Right atrium auricular region (tissue), 2 donors: ENCODE data around the gene VWA1. TPM values are rescaled to one million over a fixed set of nuclear protein-coding genes. Genes with fewer than 3 reads are reported as not detected.
"Not testable (repeated sequence)": the region's sequence is repeated elsewhere in the genome, so short reads cannot be mapped to it uniquely, and the experiment has no call there.

Experiments used
- DNase-seq: peaks from one replicate; pipeline ENCODE4 v3.0.0-alpha.2; 2019; ENCODE audit warnings: low spot score
- H3K27ac ChIP-seq, 2 donors: fragments of 200-600 bp; sonication (generic); 1 replicate in 1 of 2; 2 replicates in 1 of 2; pipeline ENCODE4 v1.5.1; 2016 to 2019
- H3K27me3 ChIP-seq, 2 donors: fragments of 200-600 bp; sonication (generic); one replicate each; pipeline versions ENCODE4 v1.5.1 to v1.6.0; 2017 to 2019
- H3K36me3 ChIP-seq: fragments of 200-600 bp; sonication (generic); one replicate; pipeline ENCODE4 v1.5.1; 2016
- H3K4me1 ChIP-seq, 2 donors: fragments of 200-600 bp; sonication (generic); one replicate each; pipeline versions ENCODE4 v1.5.1 to v1.6.0; 2017 to 2019
- H3K4me3 ChIP-seq, 2 donors: fragments of 200-600 bp; sonication (generic); 1 replicate in 1 of 2; 2 replicates in 1 of 2; pipeline ENCODE4 v1.5.1; 2017 to 2019; ENCODE audit warnings: mild to moderate bottlenecking in 1 of 2, moderate library complexity in 1 of 2
- H3K9me3 ChIP-seq, 2 donors: fragments of 200-600 bp; sonication (generic); one replicate each; pipeline ENCODE4 v1.5.1; 2019
- CTCF ChIP-seq, 2 donors: fragments of 200-600 bp; sonication (generic); IDR thresholded peaks; one replicate each; pipeline ENCODE4 v1.5.1; 2019; ENCODE audit warnings: antibody characterized with exemption in 2 of 2
- total RNA-seq, 2 donors: library from RNA; depleted of rRNA; stranded (reverse); fragments of >200 nt; gene quantifications; one replicate each; pipeline ENCODE4 v1.1.0, GENCODE V29; 2016

Gene VWA1
- total RNA-seq, 2 donors from 2014 or later: 13.0 to 15.2 TPM

- peaks cover 23% of the 10 kb centered on the region for H3K36me3 ChIP-seq
- H3K9me3 ChIP-seq: no peaks in the 10 kb centered on the region
- no peak for DNase-seq
- H3K27ac ChIP-seq: peak overlapping the region; percentile 75 to 89
- TF ChIP-seq CTCF (IDR thresholded peaks at IDR 0.05): no peak
- H3K4me3 ChIP-seq: peak overlapping the region; percentile 98 to 100
- no peaks in the 10 kb centered on the region for H3K27me3 ChIP-seq
- H3K4me1 ChIP-seq: peaks cover 0 to 34% of the 10 kb centered on the region in 2 donors
Observed at GRCh38 chr1:1407636-1408318, 27.7 kb upstream of the VWA1 start.

GRCh38 chr1:1410238-1410637, 25.3 kb upstream of the VWA1 start:
- not testable (repeated sequence) for H3K27ac ChIP-seq, H3K4me3 ChIP-seq, H3K9me3 ChIP-seq, H3K36me3 ChIP-seq, H3K27me3 ChIP-seq, DNase-seq
- H3K4me1 ChIP-seq: peaks cover 0 to 31% of the 10 kb centered on the region in 2 donors

GRCh38 chr1:1411626-1412025, 23.9 kb upstream of the VWA1 start:
- no peak for DNase-seq
- no peaks in the 10 kb centered on the region for H3K36me3 ChIP-seq
- TF ChIP-seq CTCF (IDR thresholded peaks at IDR 0.05): no peak
- H3K27me3 ChIP-seq: no peaks in the 10 kb centered on the region
- no peak overlapping the region for H3K27ac ChIP-seq
- H3K4me3 ChIP-seq: no peak overlapping the region
- H3K4me1 ChIP-seq: peaks cover 0 to 17% of the 10 kb centered on the region in 2 donors
- no peaks in the 10 kb centered on the region for H3K9me3 ChIP-seq

GRCh38 chr1:1412311-1412902, 23.1 kb upstream of the VWA1 start:
- H3K36me3 ChIP-seq, H3K9me3 ChIP-seq, H3K27me3 ChIP-seq, H3K27ac ChIP-seq, DNase-seq, H3K4me3 ChIP-seq: not testable (repeated sequence)
- H3K4me1 ChIP-seq: peaks cover 0 to 16% of the 10 kb centered on the region in 2 donors

- Histone ChIP-seq H3K4me3 (no peak overlapping the region), H3K27me3 (no peaks in the 10 kb centered on the region), H3K4me1 (peaks cover 0 to 13% of the 10 kb centered on the region in 2 donors), H3K36me3 (no peaks in the 10 kb centered on the region), H3K9me3 (no peaks in the 10 kb centered on the region), H3K27ac (no peak overlapping the region)
- no peak for TF ChIP-seq CTCF (IDR thresholded peaks at IDR 0.05)
- no peak for DNase-seq
Observed at GRCh38 chr1:1415751-1416150, 19.7 kb upstream of the VWA1 start.

- peaks cover 0 to 16% of the 10 kb centered on the region in 2 donors for H3K4me1 ChIP-seq
- H3K27ac ChIP-seq, H3K9me3 ChIP-seq, H3K27me3 ChIP-seq, H3K36me3 ChIP-seq, H3K4me3 ChIP-seq, DNase-seq: not testable (repeated sequence)
Observed at GRCh38 chr1:1417396-1417795, 18.1 kb upstream of the VWA1 start.

- peaks cover 0 to 16% of the 10 kb centered on the region in 2 donors for H3K4me1 ChIP-seq
- not testable (repeated sequence) for DNase-seq, H3K4me3 ChIP-seq, H3K27ac ChIP-seq, H3K36me3 ChIP-seq, H3K9me3 ChIP-seq, H3K27me3 ChIP-seq
Observed at GRCh38 chr1:1417825-1418463, 17.5 kb upstream of the VWA1 start.
